H1 (cell line): ENCODE results near the gene SPTSSA. TPM values are rescaled to one million over a fixed set of nuclear protein-coding genes. Genes with fewer than 3 reads are reported as not detected.

Experiments
- CTCF ChIA-PET: fragments of 300-600 bp; sonication (Branson Sonifier 250); formaldehyde crosslinking; loops from one replicate; lab custom pipeline; 2021; ENCODE audit not compliant: partially characterized antibody; lab: Charles Lee
- POLR2A ChIA-PET: fragments of 300-600 bp; sonication (Branson Sonifier 250); formaldehyde crosslinking; loops from one replicate; lab custom pipeline; 2021; ENCODE audit warnings: inconsistent platforms; ENCODE audit not compliant: partially characterized antibody; lab: Charles Lee
- DNase-seq, 2 experiments: peaks; one replicate each; pipeline versions ENCODE4 v3.0.0 to v3.0.0-alpha.2; 2010 to 2022; ENCODE audit warnings: low spot score in 2 of 2, low read depth in 1 of 2, mixed read lengths in 1 of 2
- FAIRE-seq: peaks from 2 replicates; lab custom pipeline; 2011; peaks lifted over from hg19 to GRCh38; lab: Jason Lieb, UNC
- H2AFZ ChIP-seq: 2 replicates; pipeline ENCODE4 v1.8.1; 2012; ENCODE audit warnings: low read length, inconsistent platforms
- H2AK5ac ChIP-seq: 2 replicates; pipeline ENCODE4 v1.6.1; 2013; ENCODE audit warnings: low read depth, low read length
- H2BK120ac ChIP-seq: replicated peaks from 2 replicates; pipeline ENCODE3; 2013; ENCODE audit warnings: low read depth, low read length, inconsistent platforms
- H2BK12ac ChIP-seq: 2 replicates; pipeline ENCODE4 v1.6.1; 2013; ENCODE audit warnings: low read depth, low read length
- H2BK15ac ChIP-seq: 2 replicates; pipeline ENCODE4 v1.6.1; 2013; ENCODE audit warnings: low read length
- H2BK20ac ChIP-seq: 2 replicates; pipeline ENCODE4 v1.6.1; 2013; ENCODE audit warnings: low read length
- H2BK5ac ChIP-seq: 2 replicates; pipeline ENCODE4 v1.6.1; 2013; ENCODE audit warnings: low read depth, low read length
- H3K14ac ChIP-seq: 2 replicates; pipeline ENCODE4 v1.6.1; 2013; ENCODE audit warnings: inconsistent platforms; ENCODE audit not compliant: insufficient read length
- H3K18ac ChIP-seq: 2 replicates; pipeline ENCODE4 v1.6.1; 2013; ENCODE audit warnings: low read length; ENCODE audit errors: extremely low read depth
- H3K23ac ChIP-seq: 2 replicates; pipeline ENCODE4 v1.6.1; 2013; ENCODE audit warnings: inconsistent platforms; ENCODE audit not compliant: insufficient read length
- H3K23me2 ChIP-seq: 2 replicates; pipeline ENCODE4 v1.6.1; 2013; ENCODE audit warnings: low read depth, low read length
- H3K27ac ChIP-seq: 2 replicates; pipeline ENCODE4 v1.6.1; 2011; ENCODE audit warnings: low read depth, low read length, inconsistent platforms
- H3K27me3 ChIP-seq, 4 experiments: replicated peaks in 1 of 4; 1 replicate in 1 of 4; 2 replicates in 3 of 4; pipeline versions ENCODE4 v1.6.1 to v1.8.1; 2011 to 2013; ENCODE audit warnings: low read length in 3 of 4, mild to moderate bottlenecking in 3 of 4, inconsistent platforms in 2 of 4, mixed read lengths in 2 of 4, moderate library complexity in 1 of 4; ENCODE audit not compliant: control insufficient read depth in 3 of 4, insufficient read depth in 3 of 4; ENCODE audit errors: extremely low read depth in 1 of 4
- H3K36me3 ChIP-seq, 4 experiments: 2 replicates each; pipeline versions ENCODE4 v1.6.1 to v1.8.1; 2011 to 2013; ENCODE audit warnings: mild to moderate bottlenecking in 4 of 4, low read length in 3 of 4, moderate library complexity in 2 of 4, control low read depth in 1 of 4, inconsistent platforms in 1 of 4; ENCODE audit not compliant: insufficient read depth in 4 of 4, control insufficient read depth in 2 of 4
- H3K4ac ChIP-seq: replicated peaks from 2 replicates; pipeline ENCODE3; 2013; ENCODE audit warnings: low read length, low read depth, mixed read lengths, inconsistent platforms; ENCODE audit not compliant: insufficient read length
- H3K4me1 ChIP-seq, 4 experiments: replicated peaks in 1 of 4; 1 replicate in 1 of 4; 2 replicates in 3 of 4; pipeline versions ENCODE4 v1.6.1 to v1.8.1; 2011 to 2013; ENCODE audit warnings: low read length in 3 of 4, inconsistent platforms in 2 of 4, mixed read lengths in 1 of 4; ENCODE audit not compliant: insufficient read depth in 4 of 4, control insufficient read depth in 3 of 4
- H3K4me2 ChIP-seq, 2 experiments: 2 replicates each; pipeline versions ENCODE4 v1.6.1 to v1.8.1; 2011 to 2013; ENCODE audit warnings: low read depth in 2 of 2, low read length in 2 of 2, control low read depth in 1 of 2, inconsistent platforms in 1 of 2, mild to moderate bottlenecking in 1 of 2; ENCODE audit not compliant: insufficient read depth in 1 of 2
- H3K4me3 ChIP-seq, 4 experiments: fragments of 200-600, 300-600 bp in 1 of 4; sonication (generic), shearing (Covaris generic), sonication (Bioruptor Twin) in 1 of 4; 2 replicates each; pipeline versions ENCODE4 v1.5.1 to v1.8.1; 2011 to 2016; ENCODE audit warnings: low read length in 4 of 4, low read depth in 3 of 4, control low read depth in 2 of 4, inconsistent platforms in 2 of 4, mild to moderate bottlenecking in 2 of 4, mixed read lengths in 1 of 4, moderate library complexity in 1 of 4; ENCODE audit not compliant: insufficient read depth in 2 of 4; ENCODE audit errors: extremely low read depth in 1 of 4
- H3K56ac ChIP-seq: replicated peaks from 2 replicates; pipeline ENCODE3; 2013; ENCODE audit warnings: low read depth, mild to moderate bottlenecking, mixed read lengths, low read length, inconsistent platforms; ENCODE audit not compliant: insufficient read length
- H3K79me1 ChIP-seq: 2 replicates; pipeline ENCODE4 v1.6.1; 2013; ENCODE audit warnings: low read depth, low read length, control low read depth
- H3K79me2 ChIP-seq, 2 experiments: 2 replicates each; pipeline versions ENCODE4 v1.6.1 to v1.8.1; 2012 to 2013; ENCODE audit warnings: low read length in 2 of 2, mild to moderate bottlenecking in 2 of 2, inconsistent platforms in 1 of 2; ENCODE audit not compliant: insufficient read depth in 2 of 2, control insufficient read depth in 1 of 2
- H3K9ac ChIP-seq, 4 experiments: replicated peaks in 1 of 4; 1 replicate in 1 of 4; 2 replicates in 3 of 4; pipeline versions ENCODE4 v1.6.1 to v1.8.1; 2011 to 2013; ENCODE audit warnings: low read depth in 3 of 4, low read length in 3 of 4, control low read depth in 2 of 4, mild to moderate bottlenecking in 2 of 4, moderate library complexity in 2 of 4, inconsistent platforms in 1 of 4; ENCODE audit errors: extremely low read depth in 1 of 4
- H3K9me3 ChIP-seq, 2 experiments: 2 replicates each; pipeline versions ENCODE4 v1.6.1 to v1.8.1; 2012 to 2013; ENCODE audit warnings: mild to moderate bottlenecking in 2 of 2, moderate library complexity in 2 of 2, control low read depth in 1 of 2, inconsistent platforms in 1 of 2, low read depth in 1 of 2, low read length in 1 of 2, mixed read lengths in 1 of 2; ENCODE audit not compliant: insufficient read depth in 2 of 2
- H4K20me1 ChIP-seq, 2 experiments: replicated peaks in 1 of 2; 2 replicates each; pipeline versions ENCODE3 to v1.8.1; 2011 to 2013; ENCODE audit warnings: inconsistent platforms in 2 of 2, low read length in 2 of 2, mild to moderate bottlenecking in 1 of 2; ENCODE audit not compliant: insufficient read depth in 2 of 2, control insufficient read depth in 1 of 2
- H4K5ac ChIP-seq: 2 replicates; pipeline ENCODE4 v1.6.1; 2013; ENCODE audit warnings: low read length, low read depth, mixed read lengths, inconsistent platforms; ENCODE audit not compliant: insufficient read length
- H4K8ac ChIP-seq: 2 replicates; pipeline ENCODE4 v1.8.0; 2013; ENCODE audit warnings: mild to moderate bottlenecking, moderate library complexity, low read length, inconsistent platforms; ENCODE audit not compliant: insufficient read depth; ENCODE audit errors: extremely low read depth
- H4K91ac ChIP-seq: replicated peaks from 2 replicates; pipeline ENCODE3; 2013; ENCODE audit warnings: low read length, mixed read lengths, inconsistent platforms; ENCODE audit not compliant: insufficient read length
- BACH1 ChIP-seq: IDR thresholded peaks from 2 replicates; pipeline ENCODE4 v1.6.1; 2012; ENCODE audit warnings: low read length, improper control_type of control experiment
- CBX5 ChIP-seq: fragments of 300-800, 300-1000 bp; sonication (generic); IDR thresholded peaks from 2 replicates; pipeline ENCODE4 v1.7.1; 2016; ENCODE audit warnings: antibody characterized with exemption, low read length, low read depth
- CHD2 ChIP-seq: IDR thresholded peaks from 2 replicates; pipeline ENCODE4 v1.6.1; 2012; ENCODE audit warnings: low read length, improper control_type of control experiment
- KDM1A ChIP-seq: fragments of 200-600, 300-600 bp; sonication (generic); IDR thresholded peaks from 2 replicates; pipeline ENCODE4 v1.7.1; 2016; ENCODE audit warnings: mild to moderate bottlenecking, low read length, borderline replicate concordance
- KDM5A ChIP-seq: fragments of 200-600 bp; IDR thresholded peaks from 2 replicates; pipeline ENCODE4 v1.7.1; 2012; ENCODE audit warnings: mild to moderate bottlenecking, low read length, inconsistent platforms, mixed read lengths
- POLR2A ChIP-seq, 2 experiments: IDR thresholded peaks; 1 replicate in 1 of 2; 2 replicates in 1 of 2; pipeline ENCODE4 v1.6.1; 2011; ENCODE audit warnings: low read depth in 2 of 2, low read length in 2 of 2, mild to moderate bottlenecking in 2 of 2; ENCODE audit errors: control extremely low read depth in 1 of 2
- SIX5 ChIP-seq: IDR thresholded peaks from 2 replicates; pipeline ENCODE4 v1.6.1; 2011; ENCODE audit warnings: mild to moderate bottlenecking, low read depth, low read length
- SP1 ChIP-seq: IDR thresholded peaks from 2 replicates; pipeline ENCODE4 v1.6.1; 2011; ENCODE audit warnings: low read depth, low read length
- USF2 ChIP-seq: IDR thresholded peaks from 2 replicates; pipeline ENCODE4 v1.6.1; 2011; ENCODE audit warnings: low read length, improper control_type of control experiment
- ZNF274 ChIP-seq: IDR thresholded peaks from 2 replicates; pipeline ENCODE4 v1.7.0; 2012; ENCODE audit warnings: low read length, borderline replicate concordance; ENCODE audit errors: extremely low read depth
- WGBS, 2 experiments: shearing (Covaris generic) in 1 of 2; methylation state at CpG; one replicate each; pipeline versions ENCODE4 v1.1.6 to v1.1.7; 2013 to 2015; ENCODE audit warnings: low lambda C conversion rate in 2 of 2, mixed read lengths in 2 of 2, inconsistent platforms in 1 of 2, low coverage in 1 of 2, missing lambda C conversion rate in 1 of 2; ENCODE audit not compliant: insufficient replicate concordance in 2 of 2, insufficient coverage in 1 of 2, insufficient read length in 1 of 2; ENCODE audit errors: extremely low coverage in 1 of 2, missing lambda C conversion rate in 1 of 2; 5-methylcytosine and 5-hydroxymethylcytosine counted together
- polyA plus RNA-seq, 7 experiments: library from polyadenylated mRNA; depleted of rRNA in 3 of 7; stranded (reverse) in 5 of 7; unstranded in 2 of 7; fragments of >200 nt in 5 of 7; fragments of 200-250 nt in 2 of 7; gene quantifications; 1 replicate in 5 of 7; 2 replicates in 1 of 7; 4 replicates in 1 of 7; pipeline versions ENCODE4 v1.2.1 to v1.2.3, GENCODE V29; 2011 to 2013; ENCODE audit warnings: missing spikeins in 2 of 7, mixed read lengths in 2 of 7
- total RNA-seq: library from RNA; stranded (reverse); fragmentation: NEBNext Ultra II Directional; extraction: Animal tissue kit (Norgen Biotek cat#: 25700); gene quantifications from 2 replicates; pipeline ENCODE4 v1.2.1, GENCODE V29; 2021

SPTSSA gene
- total and polyA plus RNA-seq, 2 of the 8 experiments (the other 6 are each of a cell fraction or from before 2014, with no cell fraction given): 24.9 to 28.5 TPM

- no peak overlapping the region for H2AFZ ChIP-seq
- H3K4me2 ChIP-seq: peak overlapping the region; percentile 74 to 95
- H2BK20ac ChIP-seq: no peak overlapping the region
- H4K91ac ChIP-seq: no peak overlapping the region
- no peak overlapping the region for H2BK12ac ChIP-seq
- CTCF ChIA-PET: no interaction called here
- no peak overlapping the region for H2BK15ac ChIP-seq
- no peak overlapping the region for H2AK5ac ChIP-seq
- WGBS, 2 experiments: 35% methylated on average over 2 of the region's 2 CpGs; no CpG with 5 or more reads in 1 of the 2 experiments
- peaks cover 0 to 48% of the 10 kb centered on the region in 2 experiments; a peak in 3 of 4 replicates for H3K79me2 ChIP-seq
- H4K8ac ChIP-seq: no peak overlapping the region
- H2BK5ac ChIP-seq: no peak overlapping the region
- no peak for DNase-seq
- H3K4me1 ChIP-seq: peaks cover 0 to 6% (median 4%) of the 10 kb centered on the region in 4 experiments; a peak in 4 of 7 replicates
- POLR2A ChIA-PET: interaction anchor here (0.7 to 3.4 kb wide), 4 partner anchors 11 to 129 kb away, joined by 3 to 40 read pairs (median 4); no protein-coding TSS in a partner anchor
- H3K27me3 ChIP-seq: no peaks in the 10 kb centered on the region
- no peak overlapping the region for H3K23ac ChIP-seq
- no peak overlapping the region for H3K56ac ChIP-seq
- no peak overlapping the region for H3K27ac ChIP-seq
- H3K23me2 ChIP-seq: peaks cover 7% of the 10 kb centered on the region
- H3K9ac ChIP-seq: peak overlapping the region in 1 of 4 experiments; percentile 42; a peak in 3 of 7 replicates
- no peak overlapping the region for H2BK120ac ChIP-seq
- H3K4me3 ChIP-seq: peak overlapping the region; percentile 60 to 92 (median 88)
- no peak overlapping the region for H3K14ac ChIP-seq
- H3K4ac ChIP-seq: no peak overlapping the region
- no peaks in the 10 kb centered on the region for H3K9me3 ChIP-seq
- no peak overlapping the region for H3K18ac ChIP-seq
- peaks cover 0 to 2% of the 10 kb centered on the region in 2 experiments for H4K20me1 ChIP-seq
- H4K5ac ChIP-seq: no peak overlapping the region
- no peak for FAIRE-seq
- H3K79me1 ChIP-seq: peaks cover 2% of the 10 kb centered on the region; the same call in 1 of the 2 replicates
- H3K36me3 ChIP-seq: peaks cover 0 to 5% (median 0%) of the 10 kb centered on the region in 4 experiments; a peak in 2 of 8 replicates
- TF ChIP-seq ZNF274 (no peak), SP1 (no peak), KDM5A (no peak), USF2 (no peak), CHD2 (no peak), CBX5 (no peak), KDM1A (no peak), BACH1 (no peak), SIX5 (no peak), POLR2A (IDR thresholded peaks at IDR 0.05; ENCODE audit: control extremely low read depth in 1 of 2, low read depth in 2 of 2, low read length in 2 of 2) (no peak)
These were observed 1.2 kb downstream of the SPTSSA start for GRCh38 chr14:34460841-34461240.
